H9 (cell line): ENCODE data around the gene LOC128125822.

Experiments
- DNase-seq: peaks from one replicate; pipeline ENCODE4 v3.0.0-alpha.2; 2017
- H2AFZ ChIP-seq: one replicate; pipeline ENCODE4 v1.6.1; 2013; ENCODE audit warnings: mild to moderate bottlenecking, low read length, control low read depth, moderate library complexity
- H2AK5ac ChIP-seq: 2 replicates; pipeline ENCODE4 v1.6.1; 2013; ENCODE audit warnings: low read length, control low read depth, mixed read lengths; ENCODE audit not compliant: insufficient read length
- H2BK120ac ChIP-seq: one replicate; pipeline ENCODE4 v1.6.1; 2013; ENCODE audit warnings: low read depth, mild to moderate bottlenecking, low read length, control low read depth, inconsistent platforms; ENCODE audit not compliant: poor library complexity, severe bottlenecking
- H2BK12ac ChIP-seq: 2 replicates; pipeline ENCODE4 v1.6.1; 2013; ENCODE audit warnings: low read length, control low read depth, mixed read lengths, low read depth; ENCODE audit not compliant: insufficient read length
- H2BK15ac ChIP-seq: 2 replicates; pipeline ENCODE4 v1.6.1; 2013; ENCODE audit warnings: low read depth, low read length, control low read depth
- H2BK20ac ChIP-seq: one replicate; pipeline ENCODE4 v1.6.1; 2013; ENCODE audit warnings: low read depth, mild to moderate bottlenecking, low read length, control low read depth, inconsistent platforms; ENCODE audit not compliant: poor library complexity, severe bottlenecking
- H2BK5ac ChIP-seq: 2 replicates; pipeline ENCODE4 v1.6.1; 2013; ENCODE audit warnings: low read length, control low read depth, mixed read lengths; ENCODE audit not compliant: insufficient read length
- H3K14ac ChIP-seq: 2 replicates; pipeline ENCODE4 v1.6.1; 2013; ENCODE audit warnings: low read length, control low read depth; ENCODE audit not compliant: insufficient read depth
- H3K18ac ChIP-seq: 2 replicates; pipeline ENCODE4 v1.6.1; 2013; ENCODE audit warnings: low read depth, mild to moderate bottlenecking, mixed read lengths, low read length, control low read depth; ENCODE audit not compliant: insufficient read length
- H3K23ac ChIP-seq: 2 replicates; pipeline ENCODE4 v1.6.1; 2013; ENCODE audit warnings: low read length, control low read depth, mixed read lengths, low read depth; ENCODE audit not compliant: insufficient read length
- H3K23me2 ChIP-seq: 2 replicates; pipeline ENCODE4 v1.6.1; 2013; ENCODE audit warnings: low read depth, mild to moderate bottlenecking, mixed read lengths, low read length, control low read depth; ENCODE audit not compliant: insufficient read length, poor library complexity, severe bottlenecking
- H3K27ac ChIP-seq: 2 replicates; pipeline ENCODE4 v1.5.1; 2013; ENCODE audit warnings: low read length, control low read depth, mixed read lengths, low read depth; ENCODE audit not compliant: insufficient read length
- H3K27me3 ChIP-seq: 2 replicates; pipeline ENCODE4 v1.6.1; 2013; ENCODE audit warnings: low read length, control low read depth, inconsistent platforms; ENCODE audit not compliant: insufficient read depth
- H3K4ac ChIP-seq: 2 replicates; pipeline ENCODE4 v1.6.1; 2013; ENCODE audit warnings: low read depth, mild to moderate bottlenecking, control low read depth, inconsistent platforms, low read length, moderate library complexity
- H3K4me1 ChIP-seq: 2 replicates; pipeline ENCODE4 v1.6.1; 2013; ENCODE audit warnings: low read length, control low read depth, inconsistent platforms; ENCODE audit not compliant: insufficient read depth
- H3K4me2 ChIP-seq: 2 replicates; pipeline ENCODE4 v1.6.1; 2013; ENCODE audit warnings: low read length, control low read depth, mixed read lengths; ENCODE audit not compliant: insufficient read length, insufficient read depth
- H3K56ac ChIP-seq: 2 replicates; pipeline ENCODE4 v1.6.1; 2013; ENCODE audit warnings: low read depth, mild to moderate bottlenecking, mixed read lengths, low read length, control low read depth; ENCODE audit not compliant: insufficient read length
- H3K79me1 ChIP-seq: 2 replicates; pipeline ENCODE4 v1.6.1; 2013; ENCODE audit warnings: low read depth, mild to moderate bottlenecking, moderate library complexity, low read length, control low read depth, inconsistent platforms; ENCODE audit not compliant: insufficient read depth, poor library complexity, severe bottlenecking
- H3K79me2 ChIP-seq: 2 replicates; pipeline ENCODE4 v1.6.1; 2013; ENCODE audit warnings: low read length, control low read depth, inconsistent platforms; ENCODE audit not compliant: insufficient read depth
- H3K9ac ChIP-seq: 2 replicates; pipeline ENCODE4 v1.6.1; 2013; ENCODE audit warnings: low read length, control low read depth, mixed read lengths; ENCODE audit not compliant: insufficient read length; ENCODE audit errors: extremely low read depth
- H3K9me3 ChIP-seq: one replicate; pipeline ENCODE4 v1.6.1; 2013; ENCODE audit warnings: low read depth, low read length, inconsistent platforms; ENCODE audit not compliant: control insufficient read depth
- H3T11ph ChIP-seq: one replicate; pipeline ENCODE4 v1.6.1; 2013; ENCODE audit warnings: mild to moderate bottlenecking, low read length, control low read depth, inconsistent platforms
- H4K20me1 ChIP-seq: one replicate; pipeline ENCODE4 v1.6.1; 2013; ENCODE audit not compliant: control insufficient read depth, insufficient read length, insufficient read depth
- H4K5ac ChIP-seq: 2 replicates; pipeline ENCODE4 v1.6.1; 2013; ENCODE audit warnings: low read depth, mild to moderate bottlenecking, mixed read lengths, low read length, control low read depth; ENCODE audit not compliant: insufficient read length
- H4K8ac ChIP-seq: replicated peaks from 2 replicates; pipeline ENCODE4 v1.6.1; 2013; ENCODE audit warnings: low read length, control low read depth, mixed read lengths, low read depth; ENCODE audit not compliant: insufficient read length
- H4K91ac ChIP-seq: 2 replicates; pipeline ENCODE4 v1.6.1; 2013; ENCODE audit warnings: low read depth, mild to moderate bottlenecking, moderate library complexity, mixed read lengths, low read length, control low read depth; ENCODE audit not compliant: insufficient read length
- H3K27ac Mint-ChIP-seq, 3 experiments: 2 replicates in 2 of 3; 3 replicates in 1 of 3; pipeline ENCODE4 v1.8.0; 2020 to 2021; ENCODE audit warnings: mixed read lengths in 3 of 3, mild to moderate bottlenecking in 1 of 3, moderate library complexity in 1 of 3
- H3K27me3 Mint-ChIP-seq: 2 replicates; pipeline ENCODE4 v1.8.0; 2021; ENCODE audit warnings: low read depth, mild to moderate bottlenecking, moderate library complexity, mixed read lengths
- H3K36me3 Mint-ChIP-seq, 3 experiments: 2 replicates in 2 of 3; 3 replicates in 1 of 3; pipeline ENCODE4 v1.8.0; 2020 to 2021; ENCODE audit warnings: low read depth in 3 of 3, mixed read lengths in 3 of 3; ENCODE audit not compliant: insufficient read depth in 1 of 3
- H3K4me1 Mint-ChIP-seq, 2 experiments: 2 replicates each; pipeline ENCODE4 v1.8.0; 2020; ENCODE audit warnings: mixed read lengths in 2 of 2
- H3K4me3 Mint-ChIP-seq, 2 experiments: 2 replicates in 1 of 2; 3 replicates in 1 of 2; pipeline ENCODE4 v1.8.0; 2020 to 2021; ENCODE audit warnings: mild to moderate bottlenecking in 2 of 2, mixed read lengths in 2 of 2, moderate library complexity in 1 of 2
- H3K9me3 Mint-ChIP-seq, 2 experiments: 2 replicates in 1 of 2; 3 replicates in 1 of 2; pipeline ENCODE4 v1.8.0; 2020; ENCODE audit warnings: mild to moderate bottlenecking in 2 of 2, mixed read lengths in 2 of 2, moderate library complexity in 1 of 2
- WGBS: extraction: QIAGEN DNeasy Blood & Tissue Kit; methylation state at CpG from one replicate; pipeline ENCODE4 v1.1.7; 2013; ENCODE audit warnings: missing lambda C conversion rate, low lambda C conversion rate, mixed read lengths; ENCODE audit not compliant: insufficient read length; ENCODE audit errors: extremely low coverage; 5-methylcytosine and 5-hydroxymethylcytosine counted together
- TF ChIP-seq, protein P1 (sequence below): fragments of 200-600 bp; sonication (generic); conservative IDR thresholded peaks from 3 replicates; pipeline ENCODE4 v1.8.0; 2021; ENCODE audit warnings: antibody characterized with exemption, mild to moderate bottlenecking

Gene LOC128125822

DNA sequence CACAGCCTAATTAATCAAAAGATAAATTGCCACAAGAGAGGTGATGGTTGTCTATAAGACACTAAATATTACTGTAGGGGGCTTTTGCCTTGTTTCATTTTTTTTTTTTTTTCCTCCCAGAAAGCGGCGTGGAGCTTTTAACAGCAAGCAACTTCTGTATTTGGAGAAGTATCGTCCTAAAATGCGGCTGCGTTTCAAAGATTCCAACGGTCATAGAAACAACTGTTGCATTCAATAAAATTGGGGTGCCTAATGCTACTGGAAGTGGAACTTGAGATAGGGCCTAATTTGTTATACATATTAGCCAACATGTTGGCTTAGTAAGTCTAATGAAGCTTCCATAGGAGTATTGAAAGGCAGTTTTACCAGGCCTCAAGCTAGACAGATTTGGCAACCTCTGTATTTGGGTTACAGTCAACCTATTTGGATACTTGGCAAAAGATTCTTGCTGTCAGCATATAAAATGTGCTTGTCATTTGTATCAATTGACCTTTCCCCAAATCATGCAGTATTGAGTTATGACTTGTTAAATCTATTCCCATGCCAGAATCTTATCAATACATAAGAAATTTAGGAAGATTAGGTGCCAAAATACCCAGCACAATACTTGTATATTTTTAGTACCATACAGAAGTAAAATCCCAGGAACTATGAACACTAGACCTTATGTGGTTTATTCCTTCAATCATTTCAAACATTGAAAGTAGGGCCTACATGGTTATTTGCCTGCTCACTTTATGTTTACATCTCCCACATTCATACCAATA, 7.8 kb downstream of the LOC128125822 start:
- H2BK120ac ChIP-seq: no peak overlapping the region
- Mint-ChIP-seq H3K27ac (no peak overlapping the region), H3K4me3 (no peak overlapping the region), H3K4me1 (peaks cover 3 to 9% of the 10 kb centered on the region in 2 experiments), H3K9me3 (no peaks in the 10 kb centered on the region), H3K36me3 (peaks cover 30 to 63% (median 51%) of the 10 kb centered on the region in 3 experiments; a peak in 6 of 7 replicates), H3K27me3 (no peaks in the 10 kb centered on the region)
- no peak overlapping the region for H3T11ph ChIP-seq
- H3K79me1 ChIP-seq: no peaks in the 10 kb centered on the region
- no peaks in the 10 kb centered on the region; the same call in 1 of the 2 replicates for H3K4me1 ChIP-seq
- no peak overlapping the region for H2AK5ac ChIP-seq
- no peak overlapping the region for H3K23ac ChIP-seq
- no peak overlapping the region for H3K27ac ChIP-seq
- H3K56ac ChIP-seq: no peak overlapping the region
- H2BK15ac ChIP-seq: no peak overlapping the region
- no peaks in the 10 kb centered on the region for H3K27me3 ChIP-seq
- no peak overlapping the region for H3K4ac ChIP-seq
- no peak overlapping the region for H4K8ac ChIP-seq
- no peak overlapping the region for H4K91ac ChIP-seq
- no peak overlapping the region for H2BK20ac ChIP-seq
- no peak overlapping the region for H4K5ac ChIP-seq
- no peaks in the 10 kb centered on the region for H4K20me1 ChIP-seq
- DNase-seq: no peak
- no peak overlapping the region for H2AFZ ChIP-seq
- peaks cover 5% of the 10 kb centered on the region; the same call in 1 of the 2 replicates for H3K79me2 ChIP-seq
- no peak overlapping the region for H3K14ac ChIP-seq
- TF ChIP-seq, protein P1, sequence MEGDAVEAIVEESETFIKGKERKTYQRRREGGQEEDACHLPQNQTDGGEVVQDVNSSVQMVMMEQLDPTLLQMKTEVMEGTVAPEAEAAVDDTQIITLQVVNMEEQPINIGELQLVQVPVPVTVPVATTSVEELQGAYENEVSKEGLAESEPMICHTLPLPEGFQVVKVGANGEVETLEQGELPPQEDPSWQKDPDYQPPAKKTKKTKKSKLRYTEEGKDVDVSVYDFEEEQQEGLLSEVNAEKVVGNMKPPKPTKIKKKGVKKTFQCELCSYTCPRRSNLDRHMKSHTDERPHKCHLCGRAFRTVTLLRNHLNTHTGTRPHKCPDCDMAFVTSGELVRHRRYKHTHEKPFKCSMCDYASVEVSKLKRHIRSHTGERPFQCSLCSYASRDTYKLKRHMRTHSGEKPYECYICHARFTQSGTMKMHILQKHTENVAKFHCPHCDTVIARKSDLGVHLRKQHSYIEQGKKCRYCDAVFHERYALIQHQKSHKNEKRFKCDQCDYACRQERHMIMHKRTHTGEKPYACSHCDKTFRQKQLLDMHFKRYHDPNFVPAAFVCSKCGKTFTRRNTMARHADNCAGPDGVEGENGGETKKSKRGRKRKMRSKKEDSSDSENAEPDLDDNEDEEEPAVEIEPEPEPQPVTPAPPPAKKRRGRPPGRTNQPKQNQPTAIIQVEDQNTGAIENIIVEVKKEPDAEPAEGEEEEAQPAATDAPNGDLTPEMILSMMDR: no peak
- H3K4me2 ChIP-seq: no peak overlapping the region
- H3K18ac ChIP-seq: no peak overlapping the region
- H3K9ac ChIP-seq: no peak overlapping the region
- H2BK5ac ChIP-seq: no peak overlapping the region
- no CpG with 5 or more reads among the region's 6 CpGs for WGBS
- H3K9me3 ChIP-seq: no peaks in the 10 kb centered on the region
- H2BK12ac ChIP-seq: no peak overlapping the region
- no peaks in the 10 kb centered on the region for H3K23me2 ChIP-seq
